ENCODE measurements around the gene CTXND1. TPM values are rescaled to one million over a fixed set of nuclear protein-coding genes. Genes with fewer than 3 reads are reported as not detected.

The CTXND1 gene
- total and polyA plus RNA-seq, 2 of the 8 experiments (the other 6 are each of a cell fraction or from before 2014, with no cell fraction given): 0.03 TPM; not detected in 1

GRCh38 chr15:80156176-80156720 is 95.8 kb downstream of the CTXND1 start:
- Histone ChIP-seq H2BK12ac (ENCODE audit: low read depth, low read length) (no peak overlapping the region), H3K36me3 (ENCODE audit: control insufficient read depth in 2 of 4, insufficient read depth in 4 of 4, low read length in 3 of 4) (no peaks in the 10 kb centered on the region; a peak in 2 of 8 replicates), H3K4me1 (replicated peaks in 1 of 4; ENCODE audit: control insufficient read depth in 3 of 4, insufficient read depth in 4 of 4, low read length in 3 of 4) (peaks cover 0 to 12% (median 2%) of the 10 kb centered on the region in 4 experiments; a peak in 4 of 7 replicates), H2BK5ac (ENCODE audit: low read depth, low read length) (no peak overlapping the region), H3K27ac (ENCODE audit: low read depth, low read length) (no peak overlapping the region), H3K56ac (replicated peaks; ENCODE audit: insufficient read length, low read depth, low read length) (no peak overlapping the region), H4K5ac (ENCODE audit: insufficient read length, low read depth, low read length) (no peak overlapping the region), H2BK15ac (ENCODE audit: low read length) (no peak overlapping the region), H3K4me3 (ENCODE audit: extremely low read depth in 1 of 4, insufficient read depth in 2 of 4, low read depth in 3 of 4, low read length in 4 of 4) (no peak overlapping the region), H4K8ac (ENCODE audit: extremely low read depth, insufficient read depth, low read length) (no peak overlapping the region), H2AFZ (ENCODE audit: low read length) (no peak overlapping the region), H3K4ac (replicated peaks; ENCODE audit: insufficient read length, low read depth, low read length) (no peak overlapping the region), H2BK20ac (ENCODE audit: low read length) (no peak overlapping the region), H2BK120ac (replicated peaks; ENCODE audit: low read depth, low read length) (no peak overlapping the region), H3K14ac (ENCODE audit: insufficient read length) (no peak overlapping the region), H3K79me2 (ENCODE audit: control insufficient read depth in 1 of 2, insufficient read depth in 2 of 2, low read length in 2 of 2) (no peaks in the 10 kb centered on the region), H3K9ac (replicated peaks in 1 of 4; ENCODE audit: extremely low read depth in 1 of 4, low read depth in 3 of 4, low read length in 3 of 4) (no peak overlapping the region), H4K20me1 (replicated peaks in 1 of 2; ENCODE audit: control insufficient read depth in 1 of 2, insufficient read depth in 2 of 2, low read length in 2 of 2) (peaks cover 0 to 3% of the 10 kb centered on the region in 2 experiments), H3K9me3 (ENCODE audit: insufficient read depth in 2 of 2, low read depth in 1 of 2, low read length in 1 of 2) (no peaks in the 10 kb centered on the region), H3K79me1 (ENCODE audit: low read depth, low read length) (peaks cover 3% of the 10 kb centered on the region; the same call in 1 of the 2 replicates), H3K23ac (ENCODE audit: insufficient read length) (no peak overlapping the region), H3K18ac (ENCODE audit: extremely low read depth, low read length) (no peak overlapping the region), H2AK5ac (ENCODE audit: low read depth, low read length) (no peak overlapping the region), H3K27me3 (replicated peaks in 1 of 4; ENCODE audit: control insufficient read depth in 3 of 4, extremely low read depth in 1 of 4, insufficient read depth in 3 of 4, low read length in 3 of 4) (peaks cover 0 to 2% (median 0%) of the 10 kb centered on the region in 4 experiments; a peak in 2 of 7 replicates), H3K4me2 (ENCODE audit: insufficient read depth in 1 of 2, low read depth in 2 of 2, low read length in 2 of 2) (no peak overlapping the region), H3K23me2 (ENCODE audit: low read depth, low read length) (peaks cover 9% of the 10 kb centered on the region), H4K91ac (replicated peaks; ENCODE audit: insufficient read length, low read length) (no peak overlapping the region)
- WGBS, 2 experiments (ENCODE audit: extremely low coverage in 1 of 2, insufficient coverage in 1 of 2, insufficient read length in 1 of 2, insufficient replicate concordance in 2 of 2, low coverage in 1 of 2, low lambda C conversion rate in 2 of 2, missing lambda C conversion rate in 1 of 2): 89% methylated on average over 8 of the region's 8 CpGs; no CpG with 5 or more reads in 1 of the 2 experiments
- DNase-seq (ENCODE audit: low read depth in 1 of 2, low spot score in 2 of 2): no peak
- FAIRE-seq: no peak
- CTCF ChIA-PET (ENCODE audit: partially characterized antibody): interaction anchor here (1.1 to 2.3 kb wide), 4 partner anchors 16 to 254 kb away, joined by 3 to 17 read pairs (median 4); no protein-coding TSS in a partner anchor
- POLR2A ChIA-PET (ENCODE audit: partially characterized antibody): interaction anchor here (2.0 kb wide), 1 partner anchor 12 kb away, joined by 7 read pairs; no protein-coding TSS in a partner anchor
- TF ChIP-seq TAF7 (optimal IDR thresholded peaks at IDR 0.05; ENCODE audit: borderline replicate concordance, low read depth, low read length): no peak
- no peak for TF ChIP-seq MAFK (IDR thresholded peaks at IDR 0.05; ENCODE audit: low read depth, low read length)
- no peak for TF ChIP-seq SP2 (IDR thresholded peaks at IDR 0.05; ENCODE audit: low read length)
- no peak for TF ChIP-seq NRF1 (IDR thresholded peaks at IDR 0.05; ENCODE audit: low read depth, low read length)
- TF ChIP-seq RBBP5 (IDR thresholded peaks at IDR 0.05; ENCODE audit: borderline replicate concordance, low read depth, low read length): no peak
- TF ChIP-seq CBX8 (IDR thresholded peaks at IDR 0.05; ENCODE audit: borderline replicate concordance, low read depth, low read length): no peak
- no peak for TF ChIP-seq BRCA1 (IDR thresholded peaks at IDR 0.05; ENCODE audit: low read depth, low read length)
- no peak for TF ChIP-seq E2F6 (IDR thresholded peaks at IDR 0.05)
- no peak for TF ChIP-seq ZNF274 (IDR thresholded peaks at IDR 0.05; ENCODE audit: borderline replicate concordance, extremely low read depth, low read length)
- TF ChIP-seq RNF2 (IDR thresholded peaks at IDR 0.05; ENCODE audit: borderline replicate concordance, low read depth, low read length, missing control alignments, poor library complexity, severe bottlenecking): no peak
- no peak for TF ChIP-seq TCF12 (IDR thresholded peaks at IDR 0.05; ENCODE audit: low read depth, low read length)
- no peak for TF ChIP-seq GABPA (IDR thresholded peaks at IDR 0.05; ENCODE audit: borderline replicate concordance, insufficient read depth, low read length)
- TF ChIP-seq CEBPB (IDR thresholded peaks at IDR 0.05; ENCODE audit: low read depth, low read length): no peak

Data from H1 (cell line).